ENCODE data around the gene CCDC6.
A peak's percentile ranks its signal among the peaks of the same experiment; 100 is the strongest.
"Not testable (repeated sequence)": the region's sequence is repeated elsewhere in the genome, so short reads cannot be mapped to it uniquely, and the experiment has no call there.

CCDC6 gene

GRCh38 chr10:59905066-59905730, 1.2 kb downstream of the CCDC6 start:
- DNase-seq: peak in 1 of 2 donors; percentile 30

GRCh38 chr10:59904426-59905065, 1.8 kb downstream of the CCDC6 start:
- DNase-seq: no peak

GRCh38 chr10:59903871-59904270, 2.5 kb downstream of the CCDC6 start:
- DNase-seq: no peak

DNA sequence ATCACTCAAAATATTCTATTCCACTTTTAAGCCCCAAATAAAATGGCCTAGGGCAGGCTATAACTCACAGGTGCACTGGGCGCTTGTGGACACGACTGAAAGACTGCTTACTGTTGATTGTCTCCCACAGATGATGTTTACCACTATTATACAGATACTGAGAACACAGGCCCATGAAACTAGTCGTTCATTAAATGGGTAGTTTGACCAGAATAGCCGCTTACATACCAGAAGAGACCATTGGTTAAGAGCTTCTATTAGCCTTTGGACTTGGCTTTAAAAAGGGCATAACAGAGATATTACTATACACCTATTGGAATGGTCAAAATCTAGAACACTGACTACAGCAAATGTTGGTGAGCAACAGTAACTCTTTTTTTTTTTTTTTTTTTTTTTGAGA, 4.3 kb downstream of the CCDC6 start:
- no peak for DNase-seq

DNA sequence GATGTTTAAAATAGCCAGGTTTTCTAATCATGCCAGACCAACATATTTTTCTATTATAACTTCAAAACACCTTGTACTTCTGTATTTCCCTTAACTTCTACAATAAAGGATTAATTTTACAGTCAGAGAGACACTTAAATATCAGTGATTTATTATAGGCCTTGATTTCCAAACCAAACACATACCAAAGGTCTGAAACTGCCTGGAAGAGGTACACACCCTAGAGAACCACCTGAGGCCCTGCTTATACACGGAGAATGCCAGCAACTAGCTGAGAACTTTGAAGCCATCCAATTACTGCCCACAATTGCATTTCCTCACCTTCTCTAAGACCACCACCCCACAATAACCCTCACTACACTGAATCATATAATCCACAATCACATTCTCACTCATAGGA, 4.9 kb downstream of the CCDC6 start:
- DNase-seq: no peak

- no peak for DNase-seq
Measured at GRCh38 chr10:59900048-59900727, 6.2 kb downstream of the CCDC6 start.

- no peak for DNase-seq
Measured at GRCh38 chr10:59898125-59898835, 8.1 kb downstream of the CCDC6 start.

- no peak for DNase-seq
Measured at GRCh38 chr10:59896191-59896590, 10.2 kb downstream of the CCDC6 start.

DNA sequence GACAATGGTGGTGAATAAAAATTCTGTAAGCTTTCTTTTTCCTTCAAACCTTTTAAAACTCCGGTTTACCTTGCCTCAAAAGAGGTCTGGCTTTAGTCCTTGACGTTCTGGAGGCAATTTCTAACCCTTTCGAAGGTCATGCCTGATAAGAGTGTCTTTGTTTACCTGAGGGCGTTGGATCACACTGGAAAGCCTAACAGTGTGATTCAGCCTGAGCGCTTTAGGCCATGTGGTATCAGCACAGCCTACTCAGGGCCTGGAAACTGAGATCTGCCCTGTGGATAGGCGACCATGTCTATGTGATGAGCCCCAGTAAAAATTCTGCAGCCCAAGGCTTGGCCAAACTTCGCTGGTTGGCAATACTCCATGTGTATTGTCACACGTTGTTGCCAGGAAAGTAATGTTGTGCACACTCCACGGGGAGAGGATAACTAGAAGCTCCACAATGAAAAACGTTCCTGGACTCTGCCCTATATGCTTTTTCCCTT, 10.7 kb downstream of the CCDC6 start:
- no peak for DNase-seq

DNA sequence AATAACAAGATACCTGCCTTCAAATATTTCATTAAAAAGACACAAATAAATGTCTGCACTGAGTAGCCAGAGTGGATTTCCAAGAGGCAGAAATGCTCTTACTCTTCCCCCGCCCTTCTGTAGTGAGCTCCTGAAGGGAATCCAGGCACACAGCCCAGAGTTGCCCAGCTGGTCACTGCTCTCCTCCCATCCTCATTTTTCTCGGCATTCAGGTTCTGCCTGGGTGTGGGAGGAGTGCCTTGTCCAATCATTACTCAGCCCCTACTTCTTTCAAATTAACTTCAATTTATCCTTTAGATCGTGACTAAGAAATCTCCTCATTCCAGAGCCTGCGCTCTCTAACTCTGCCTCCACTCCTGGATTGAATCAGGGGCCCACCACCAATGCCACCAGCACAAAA, 12.2 kb downstream of the CCDC6 start:
- DNase-seq: no peak

- DNase-seq: peak in 1 of 2 donors; percentile 22
Measured at GRCh38 chr10:59892697-59893096, 13.7 kb downstream of the CCDC6 start.

GRCh38 chr10:59891936-59892335, 14.4 kb downstream of the CCDC6 start:
- DNase-seq: no peak

GRCh38 chr10:59891349-59891748, 15.0 kb downstream of the CCDC6 start:
- DNase-seq: no peak

DNA sequence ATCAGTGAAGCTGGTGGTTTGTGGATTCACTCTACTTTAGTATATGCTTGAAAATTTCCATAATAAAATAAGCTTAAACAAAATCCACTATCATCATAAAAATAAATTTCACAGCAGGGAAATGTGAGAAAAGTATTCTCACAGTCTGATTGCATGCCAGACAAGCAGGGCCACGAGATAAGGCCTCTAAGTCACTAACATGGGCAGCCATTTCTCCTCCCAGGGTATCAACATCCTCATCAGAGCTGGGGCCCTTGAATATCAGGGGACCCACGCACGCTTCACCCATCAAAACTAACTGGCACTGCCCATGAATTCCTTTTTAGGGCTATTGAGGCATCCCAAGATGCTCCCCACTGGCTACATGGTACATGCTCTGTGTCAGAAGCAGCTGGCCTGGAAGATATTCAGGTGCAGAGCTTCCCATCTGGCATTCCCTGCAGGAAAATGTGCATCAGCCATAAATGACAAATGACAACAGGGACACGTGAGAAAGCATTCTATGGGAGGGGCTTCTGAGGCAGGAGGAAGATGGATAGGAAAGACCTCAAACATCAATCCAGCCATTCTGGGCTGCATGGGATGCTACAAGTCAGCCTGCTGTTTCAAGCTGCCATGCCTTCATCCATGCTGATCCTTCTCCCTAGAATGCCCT, 17.4 kb downstream of the CCDC6 start:
- no peak for DNase-seq

DNA sequence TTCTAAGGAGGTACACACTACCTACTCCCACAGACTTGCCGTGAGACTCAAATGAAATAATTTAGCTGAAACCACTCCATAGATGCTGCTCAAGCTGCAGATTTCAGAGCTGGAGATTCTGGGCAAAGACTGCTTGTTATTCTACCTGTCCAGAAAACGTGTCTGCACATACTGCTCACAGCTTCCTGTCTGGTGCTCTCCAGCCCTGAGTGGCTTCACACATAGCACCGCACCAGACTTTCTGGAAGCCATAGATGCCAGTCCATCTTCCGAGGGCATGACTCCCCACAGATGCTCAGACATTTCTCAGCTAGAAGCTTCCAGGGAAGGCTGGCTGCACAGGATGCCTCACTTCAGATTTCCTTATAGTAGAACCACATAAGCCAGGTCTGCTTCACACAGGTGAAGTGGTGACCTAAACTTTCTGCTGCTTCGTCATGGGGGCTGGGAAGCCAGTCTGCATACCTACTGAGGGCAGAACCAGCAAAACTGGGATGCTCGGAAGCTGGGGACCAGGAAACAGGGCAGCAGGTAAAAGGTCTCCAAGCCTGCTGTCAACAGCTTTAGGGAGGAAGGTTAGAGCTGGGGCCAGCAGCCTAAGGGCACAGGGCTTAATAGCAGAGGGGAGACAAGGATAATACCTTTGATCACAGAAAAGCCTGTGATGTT, 18.2 kb downstream of the CCDC6 start:
- DNase-seq: no peak

DNA sequence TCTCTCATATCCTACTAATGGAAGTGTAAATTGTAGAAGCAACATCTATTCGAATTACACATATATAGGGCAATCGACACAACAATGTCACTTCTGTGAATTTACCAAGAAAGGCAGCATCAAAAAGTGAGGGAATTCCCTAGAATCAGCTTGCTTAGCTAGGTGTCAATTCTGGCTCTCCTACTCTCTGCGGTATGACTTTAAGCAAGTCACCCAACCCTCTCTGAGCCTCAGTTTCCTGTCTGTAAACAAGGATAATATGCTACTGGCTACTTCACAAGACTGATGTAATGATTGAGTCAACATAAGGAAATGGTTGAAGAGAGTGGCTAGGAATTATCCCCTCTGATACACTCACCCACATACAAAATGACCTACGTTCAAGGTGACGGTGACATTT, 19.4 kb downstream of the CCDC6 start:
- no peak for DNase-seq

GRCh38 chr10:59885430-59886134, 20.8 kb downstream of the CCDC6 start:
- peak; percentile 26 to 57 for DNase-seq

GRCh38 chr10:59884893-59885292, 21.5 kb downstream of the CCDC6 start:
- DNase-seq: not testable (repeated sequence)

DNA sequence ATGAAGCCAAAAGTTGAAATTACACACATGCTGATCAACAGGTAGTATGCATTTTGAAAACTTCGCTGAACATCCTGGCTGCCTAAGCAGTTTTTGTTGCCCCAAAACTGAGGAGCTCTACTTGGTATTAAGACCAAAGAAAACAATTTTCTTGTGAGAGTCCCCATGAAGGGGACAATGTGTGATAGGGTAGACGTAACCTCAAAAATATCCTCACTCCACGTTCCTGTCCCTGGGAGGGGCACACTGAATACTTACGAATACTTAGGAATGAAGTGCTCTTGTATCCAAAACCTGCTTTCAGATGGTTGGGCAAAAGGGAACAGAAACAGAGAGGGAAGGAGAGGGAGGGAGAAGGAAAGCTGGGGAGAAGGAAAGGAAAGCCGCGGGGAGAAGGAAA, 24.7 kb downstream of the CCDC6 start:
- no peak for DNase-seq

DNA sequence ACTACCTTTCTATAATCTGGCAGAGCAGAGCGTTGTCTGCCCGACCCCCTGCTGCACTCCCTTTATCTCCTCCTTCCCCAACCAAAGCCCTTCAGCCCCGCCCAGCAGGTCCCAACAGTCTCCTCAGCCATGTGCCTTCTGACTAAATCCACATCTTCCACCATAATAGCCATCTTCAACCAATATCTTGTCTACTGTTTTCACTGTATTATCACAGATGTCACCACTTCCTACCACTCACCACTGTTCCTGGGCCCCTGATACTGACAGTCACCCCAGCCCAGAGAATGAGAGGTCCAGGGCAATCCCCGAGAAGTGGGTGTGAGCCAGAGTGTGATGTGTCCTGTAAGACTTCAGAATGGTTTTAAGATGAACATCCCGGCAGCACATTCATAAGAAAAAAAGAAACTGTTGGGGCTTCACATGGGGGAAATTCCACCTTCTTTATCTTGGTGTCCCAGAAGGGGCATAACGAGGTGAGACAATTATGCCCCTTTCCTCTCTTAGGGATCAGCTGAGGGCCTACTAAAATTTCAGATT, 25.3 kb downstream of the CCDC6 start:
- DNase-seq: peak in 1 of 2 donors; percentile 45

DNA sequence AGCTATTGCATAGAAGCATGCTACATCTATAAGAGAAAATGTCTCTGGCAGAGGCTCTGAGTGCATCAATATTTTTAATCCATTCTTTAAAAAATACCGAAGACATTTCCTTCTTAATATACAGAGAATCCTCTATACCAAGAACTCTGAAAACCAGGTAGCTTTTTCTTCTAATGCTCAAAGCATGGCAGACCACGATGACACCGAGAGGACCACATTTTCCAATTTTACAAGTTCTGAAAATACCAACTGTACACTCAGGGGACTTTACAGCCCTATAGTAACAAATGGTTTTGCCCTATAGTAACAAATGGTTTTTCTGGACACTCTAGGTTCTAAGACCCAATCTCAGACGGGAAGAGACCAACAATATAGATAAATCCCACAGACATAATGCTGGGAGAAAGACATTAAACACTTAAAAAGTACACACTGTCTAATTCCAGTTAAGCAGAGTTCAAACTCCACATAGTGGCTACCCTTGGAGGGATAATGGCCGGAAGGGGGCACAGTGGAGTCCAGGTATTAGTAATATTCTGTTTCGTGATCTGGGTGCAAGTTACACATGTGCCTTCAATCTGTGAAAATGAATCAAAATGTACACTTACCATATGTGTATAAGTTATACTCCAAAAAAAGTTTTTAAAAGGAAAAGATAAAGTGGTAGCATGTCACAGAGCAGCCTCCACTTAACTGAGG, 26.2 kb downstream of the CCDC6 start:
- no peak for DNase-seq

Measured in CD4-positive, alpha-beta T cell treated with Interferon alpha-2 for 1 hour (primary cell).